GM15510 (cell line): ENCODE data around the gene CRTAC1.

Experiments
- POLR2A ChIP-seq: IDR thresholded peaks from 3 replicates; pipeline ENCODE4 v1.6.1; 2011; ENCODE audit warnings: borderline replicate concordance; ENCODE audit not compliant: insufficient read length; ENCODE audit errors: extremely low read depth

CRTAC1 gene

DNA sequence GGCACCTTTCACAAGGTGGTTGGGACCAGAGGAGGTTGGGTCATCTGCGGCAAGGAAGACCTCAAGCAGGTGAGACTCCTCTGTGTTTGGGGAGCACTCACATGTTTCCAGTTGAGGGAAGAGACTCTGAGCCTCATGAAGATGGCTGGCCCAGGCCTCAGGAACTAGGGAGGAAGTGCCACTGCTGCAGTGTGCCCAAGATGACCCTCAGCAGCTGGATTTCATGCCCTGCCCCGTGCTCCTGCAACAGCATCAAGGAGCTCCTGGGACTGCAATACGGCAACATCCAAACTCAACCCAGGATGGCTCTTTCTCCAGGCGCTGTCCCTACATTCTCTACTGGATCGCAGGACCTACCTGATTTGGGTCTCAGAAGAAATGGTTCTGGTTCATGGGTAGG, 106.9 kb downstream of the CRTAC1 start:
- no peak for TF ChIP-seq POLR2A

DNA sequence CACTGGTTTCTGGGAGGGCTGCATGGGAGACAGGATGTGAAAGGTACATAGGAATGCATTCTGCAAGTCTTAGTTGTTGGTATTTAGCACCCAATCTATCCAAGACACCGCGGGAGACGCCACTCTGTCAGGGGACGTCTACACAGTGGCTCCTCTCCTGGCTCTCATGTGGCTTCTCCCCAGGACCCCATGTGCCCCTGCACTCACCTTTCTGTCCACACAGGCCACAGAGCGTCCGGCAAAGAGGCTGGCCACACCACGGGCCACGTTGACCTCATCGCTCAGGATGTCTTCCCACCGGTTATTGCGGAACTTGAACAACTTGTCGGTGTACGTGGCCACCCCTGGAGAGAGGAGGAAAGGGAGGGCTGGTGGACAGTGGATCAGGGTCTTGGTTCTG, 107.4 kb downstream of the CRTAC1 start:
- no peak for TF ChIP-seq POLR2A

DNA sequence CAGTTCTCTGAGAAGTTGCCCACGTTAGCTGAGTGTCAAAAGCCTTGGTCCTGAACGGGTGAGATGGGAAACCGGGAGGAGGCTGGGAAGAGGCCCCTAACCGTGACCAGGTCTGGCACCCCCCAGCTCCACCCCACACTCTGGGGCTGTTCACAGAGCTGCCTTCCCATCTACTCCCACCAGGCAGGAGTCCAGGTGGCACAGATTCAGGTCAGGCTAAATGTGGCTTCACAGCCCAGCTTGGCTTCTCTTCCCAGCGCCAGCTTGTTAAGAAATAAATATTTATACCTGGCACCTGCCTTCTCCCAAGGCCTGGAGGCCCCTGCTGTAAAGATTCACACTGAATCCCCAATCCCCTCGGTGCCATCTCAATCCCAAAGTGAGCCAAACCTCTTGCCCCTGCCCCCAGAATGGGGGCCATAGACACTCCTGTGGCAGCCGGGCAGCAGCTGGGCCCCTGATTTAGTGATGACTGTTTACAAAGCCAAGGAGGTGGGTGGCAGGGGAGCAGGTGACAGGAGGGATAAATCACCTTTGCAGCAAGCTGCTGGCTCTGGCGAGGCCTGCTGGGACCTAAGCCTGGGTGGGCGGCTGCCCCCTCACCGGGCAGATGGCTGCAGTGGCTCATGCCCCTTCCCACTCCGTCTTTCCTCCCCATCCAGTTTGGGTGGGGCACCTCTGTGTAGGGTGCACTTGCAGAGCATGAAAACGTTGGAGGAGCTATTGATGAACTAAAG, 108.2 kb downstream of the CRTAC1 start:
- no peak for TF ChIP-seq POLR2A

DNA sequence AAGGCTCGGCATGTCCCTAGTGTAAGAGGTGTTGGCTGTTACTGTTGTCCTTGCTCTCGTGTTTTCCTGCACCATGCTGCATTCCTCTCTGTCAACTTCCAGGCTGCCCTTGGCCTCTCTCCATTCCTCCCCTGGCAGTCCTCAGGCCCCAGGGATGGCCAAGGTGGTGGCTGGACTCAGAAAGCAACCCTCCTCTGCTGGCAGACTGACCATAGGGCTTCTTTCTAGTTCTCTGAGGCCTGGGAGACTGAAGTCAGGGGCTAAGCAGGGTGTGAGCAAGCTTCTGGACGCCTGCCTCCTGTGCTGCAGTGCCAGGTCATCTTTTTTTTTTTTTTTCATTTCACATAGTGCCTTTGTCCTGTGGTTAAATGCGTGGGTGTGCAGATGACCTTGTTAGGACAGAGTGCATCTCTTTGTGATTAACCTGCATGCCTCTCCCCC, 108.8 kb downstream of the CRTAC1 start:
- TF ChIP-seq POLR2A, result no peak

DNA sequence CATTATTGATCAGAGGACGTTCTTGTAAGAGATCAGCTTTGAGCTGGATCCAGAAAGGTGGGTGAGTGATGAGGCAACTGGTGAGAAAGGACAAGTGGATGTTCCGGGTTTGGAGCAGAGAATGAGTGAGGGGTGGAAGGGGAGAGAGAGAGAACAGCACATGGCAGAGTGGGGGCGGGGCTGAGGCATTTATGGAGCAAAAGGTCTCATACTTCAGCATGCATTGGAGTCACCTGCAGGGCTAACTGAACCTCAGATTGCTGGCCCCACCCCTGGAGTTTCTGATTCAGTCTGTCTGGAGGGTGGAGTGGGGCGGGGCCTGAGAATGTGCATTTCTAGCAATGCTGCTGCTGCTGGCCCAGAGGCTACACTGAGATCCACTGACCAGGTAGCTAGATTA, 109.6 kb downstream of the CRTAC1 start:
- TF ChIP-seq POLR2A, result no peak

GRCh38 chr10:97919012-97919411, 111.4 kb downstream of the CRTAC1 start:
- TF ChIP-seq POLR2A, result no peak

GRCh38 chr10:97916586-97916985, 113.8 kb downstream of the CRTAC1 start:
- TF ChIP-seq POLR2A, result no peak

GRCh38 chr10:97915346-97916131, 114.9 kb downstream of the CRTAC1 start:
- TF ChIP-seq POLR2A, result no peak

- no peak for TF ChIP-seq POLR2A
Observed at GRCh38 chr10:97914837-97915211, 115.6 kb downstream of the CRTAC1 start.

GRCh38 chr10:97914171-97914836, 116.1 kb downstream of the CRTAC1 start:
- TF ChIP-seq POLR2A, result no peak

DNA sequence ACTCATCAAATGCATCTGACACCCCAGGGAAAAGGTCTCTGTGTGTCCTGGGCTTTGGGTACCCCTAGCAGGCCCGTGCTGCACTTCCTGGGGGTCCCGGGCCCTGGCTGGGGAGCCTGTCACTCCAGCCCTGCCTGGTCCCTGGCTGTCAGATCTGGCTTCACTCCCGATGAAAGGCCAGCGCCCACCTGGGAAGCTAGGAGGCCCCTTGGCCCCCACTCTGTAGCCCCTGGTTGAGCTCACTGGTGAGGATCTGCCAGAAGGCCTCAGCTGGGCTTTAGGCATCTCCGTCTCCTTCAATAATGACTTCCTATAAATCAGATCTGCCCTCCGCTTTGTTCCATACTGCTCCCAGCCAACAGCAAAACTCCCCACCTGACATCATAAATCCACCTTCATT, 116.8 kb downstream of the CRTAC1 start:
- TF ChIP-seq POLR2A, result no peak

DNA sequence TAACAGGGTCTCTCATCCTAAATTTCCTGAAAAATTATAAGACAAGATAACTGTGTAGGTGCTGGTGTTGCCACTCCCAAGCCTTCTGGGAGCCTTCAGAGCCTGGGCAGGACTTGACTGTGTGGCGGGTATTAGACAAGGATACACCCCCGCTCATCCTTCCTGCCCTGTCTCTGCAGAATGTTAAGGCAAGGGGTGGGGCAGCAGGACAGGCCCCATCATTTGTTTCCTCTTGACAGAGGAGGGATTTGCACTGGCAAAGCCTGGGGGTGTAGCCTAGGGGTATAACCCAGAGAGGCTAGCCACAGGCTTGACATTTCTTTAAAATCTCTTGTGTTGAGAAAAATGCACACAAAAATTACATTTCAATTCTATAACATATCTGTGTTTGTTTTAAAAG, 117.2 kb downstream of the CRTAC1 start:
- TF ChIP-seq POLR2A, result no peak

- no peak for TF ChIP-seq POLR2A
Observed at GRCh38 chr10:97911217-97911616, 119.2 kb downstream of the CRTAC1 start.

DNA sequence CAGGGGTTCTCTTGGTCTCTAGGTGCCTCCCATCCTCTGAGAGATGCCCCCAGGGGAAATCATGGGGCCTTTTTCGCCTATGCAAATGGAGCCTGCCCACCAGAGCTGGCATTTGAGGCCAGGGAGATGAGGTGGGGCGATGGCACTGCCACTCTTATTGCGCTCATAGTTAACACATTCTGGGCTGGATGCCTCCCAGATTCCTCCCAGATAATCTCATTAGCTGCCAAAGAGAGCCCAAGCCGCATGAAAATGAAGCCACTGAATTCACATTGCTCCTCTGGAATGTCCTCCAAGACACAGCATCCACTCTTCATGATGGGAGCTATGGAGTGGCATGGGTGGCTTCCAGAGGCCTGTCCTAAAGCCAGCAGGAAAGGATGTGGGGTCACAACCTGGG, 119.8 kb downstream of the CRTAC1 start:
- no peak for TF ChIP-seq POLR2A

DNA sequence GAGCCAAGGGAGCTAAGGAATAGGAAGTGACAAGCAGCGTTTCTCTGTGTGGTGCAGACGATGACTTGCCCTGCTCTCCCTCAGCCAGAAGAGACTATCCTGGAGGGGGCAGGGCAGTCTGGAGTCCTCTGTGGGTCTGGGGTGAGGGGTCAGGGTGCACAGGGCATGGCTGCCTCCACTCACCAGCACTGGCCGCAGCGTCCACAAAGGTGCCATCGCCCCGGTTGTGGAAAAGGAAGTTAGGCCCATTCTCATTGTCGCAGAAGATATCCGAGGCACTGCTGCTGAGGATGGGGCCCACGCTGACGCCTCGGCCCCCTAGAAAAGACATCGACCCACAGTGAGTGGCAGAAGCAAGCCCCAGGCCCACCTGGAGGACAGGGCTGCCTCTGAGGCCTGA, 122.6 kb downstream of the CRTAC1 start:
- no peak for TF ChIP-seq POLR2A
